Ramos (cell line): ENCODE measurements around the gene KRT12.

Experiments used
- in situ Hi-C: fragments of 300-500 bp; cut with MboI; formaldehyde crosslinking; loops from one replicate; pipeline ENCODE4 v1.14.3; 2022; ENCODE audit warnings: low sequenced_read_pairs; ENCODE audit not compliant: unreplicated experiment

KRT12 gene

GRCh38 chr17:40866838-40867237, at the start of gene KRT12:
KRT12 (minus strand) TSS chr17:40867223; CDS start chr17:40867186, 37 bp downstream.
- in situ Hi-C loops, result no loop called here

- in situ Hi-C loops, result loop anchor here (10.0 kb wide), 1 partner anchor 738 kb away; no protein-coding TSS in a partner anchor
Measured at GRCh38 chr17:40916366-40916765, 49.3 kb upstream of the KRT12 start.

GRCh38 chr17:40915721-40916256, 48.8 kb upstream of the KRT12 start:
- in situ Hi-C loops, result loop anchor here (10.0 kb wide), 1 partner anchor 739 kb away; no protein-coding TSS in a partner anchor

GRCh38 chr17:40915199-40915661, 48.2 kb upstream of the KRT12 start:
- in situ Hi-C loops, result loop anchor here (10.0 kb wide), 1 partner anchor 740 kb away; no protein-coding TSS in a partner anchor

GRCh38 chr17:40914075-40914855, 47.2 kb upstream of the KRT12 start:
- in situ Hi-C loops, result loop anchor here (10.0 kb wide), 1 partner anchor 741 kb away; no protein-coding TSS in a partner anchor

GRCh38 chr17:40912486-40913210, 45.6 kb upstream of the KRT12 start:
- in situ Hi-C loops, result loop anchor here (10.0 kb wide), 1 partner anchor 742 kb away; no protein-coding TSS in a partner anchor

GRCh38 chr17:40910441-40910841, 43.4 kb upstream of the KRT12 start:
- in situ Hi-C loops, result loop anchor here (10.0 kb wide), 1 partner anchor 744 kb away; no protein-coding TSS in a partner anchor

GRCh38 chr17:40909755-40910154, 42.7 kb upstream of the KRT12 start:
- in situ Hi-C loops, result loop anchor here (10.0 kb wide), 1 partner anchor 745 kb away; no protein-coding TSS in a partner anchor

GRCh38 chr17:40909351-40909750, 42.3 kb upstream of the KRT12 start:
- in situ Hi-C loops, result no loop called here

GRCh38 chr17:40906613-40907012, 39.6 kb upstream of the KRT12 start:
- in situ Hi-C loops, result no loop called here

GRCh38 chr17:40905370-40905769, 38.3 kb upstream of the KRT12 start:
- in situ Hi-C loops, result no loop called here

GRCh38 chr17:40903129-40903847, 36.3 kb upstream of the KRT12 start:
- in situ Hi-C loops, result no loop called here

GRCh38 chr17:40902498-40902897, 35.5 kb upstream of the KRT12 start:
- in situ Hi-C loops, result no loop called here

- in situ Hi-C loops, result no loop called here
Measured at GRCh38 chr17:40901981-40902474, 35.0 kb upstream of the KRT12 start.

GRCh38 chr17:40900809-40901356, 33.9 kb upstream of the KRT12 start:
- in situ Hi-C loops, result no loop called here

GRCh38 chr17:40896916-40897455, 30.0 kb upstream of the KRT12 start:
- in situ Hi-C loops, result no loop called here

- in situ Hi-C loops, result no loop called here
Measured at GRCh38 chr17:40895106-40895730, 28.2 kb upstream of the KRT12 start.

GRCh38 chr17:40888196-40888720, 21.2 kb upstream of the KRT12 start:
- in situ Hi-C loops, result no loop called here

- in situ Hi-C loops, result no loop called here
Measured at GRCh38 chr17:40886090-40886489, 19.1 kb upstream of the KRT12 start.
